Measurements from ENCODE around the gene IGSF23. TPM values are rescaled to one million over a fixed set of nuclear protein-coding genes. Genes with fewer than 3 reads are reported as not detected.

Gene IGSF23
- total and polyA plus RNA-seq, 5 donors from 2014 or later: not detected

DNA sequence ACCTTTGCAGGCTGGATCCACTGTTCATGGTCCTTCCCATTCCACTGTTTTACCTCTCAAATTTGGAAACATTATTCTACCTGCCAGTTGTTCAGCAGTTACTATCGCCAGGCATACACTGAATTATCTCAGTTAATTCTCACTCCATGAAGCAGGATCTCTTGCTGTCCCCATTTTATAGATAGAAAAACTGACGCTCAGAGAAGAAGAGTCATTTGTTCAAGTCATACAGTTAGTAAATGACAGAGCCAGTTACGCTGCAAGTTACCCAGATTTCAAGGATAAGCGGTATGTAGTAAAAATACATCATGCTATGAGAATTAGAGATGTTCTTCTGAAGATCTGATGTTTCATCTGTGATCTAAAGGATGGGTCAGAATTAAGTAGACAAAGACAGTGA, 40.2 kb upstream of the IGSF23 start:
- Histone ChIP-seq H3K9me3 (ENCODE audit: control insufficient read depth in 2 of 2, low read length in 2 of 2) (no peaks in the 10 kb centered on the region), H3K4me3 (ENCODE audit: low read depth, low read length) (no peak overlapping the region), H3K36me3 (ENCODE audit: control insufficient read depth, insufficient read depth, low read length) (no peaks in the 10 kb centered on the region), H3K27ac (ENCODE audit: insufficient read depth, low read length, poor library complexity, severe bottlenecking) (no peak overlapping the region), H3K4me1 (ENCODE audit: control insufficient read depth, insufficient read depth, low read length, poor library complexity, severe bottlenecking) (no peaks in the 10 kb centered on the region), H3K27me3 (ENCODE audit: control insufficient read depth, insufficient read depth, low read length) (no peaks in the 10 kb centered on the region)
- DNase-seq (no peak), ATAC-seq (ENCODE audit: low read depth in 2 of 2) (no peak)
- H3K9me3 Mint-ChIP-seq: peaks cover 0 to 6% (median 1%) of the 10 kb centered on the region in 7 donors
- H3K4me3 Mint-ChIP-seq: no peak overlapping the region
- H3K27me3 Mint-ChIP-seq: no peaks in the 10 kb centered on the region
- no peak overlapping the region for H3K27ac Mint-ChIP-seq
- no peaks in the 10 kb centered on the region for H3K4me1 Mint-ChIP-seq
- no peaks in the 10 kb centered on the region for H3K36me3 Mint-ChIP-seq

DNA sequence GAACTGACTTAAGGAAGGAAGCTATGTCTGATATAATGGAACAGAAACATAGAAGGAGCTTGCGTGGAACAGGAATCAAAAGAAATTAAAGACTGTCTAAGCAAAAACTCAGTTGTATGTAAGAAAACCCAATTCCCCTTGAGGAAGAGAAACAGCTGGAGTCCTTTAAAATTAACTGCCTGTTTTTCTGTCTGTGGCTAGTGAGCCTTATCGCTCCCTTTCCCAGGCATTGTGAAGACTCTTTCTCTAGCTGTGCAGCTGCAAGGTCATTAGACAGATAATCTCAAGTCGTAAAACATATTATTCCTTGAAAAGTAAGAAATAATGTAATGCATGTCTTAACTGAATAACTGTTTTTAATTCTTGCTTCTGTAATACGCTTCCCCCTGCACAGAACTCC, 39.7 kb upstream of the IGSF23 start:
- Mint-ChIP-seq H3K4me3 (no peak overlapping the region), H3K4me1 (no peaks in the 10 kb centered on the region), H3K27ac (no peak overlapping the region), H3K36me3 (no peaks in the 10 kb centered on the region), H3K9me3 (peaks cover 0 to 8% (median 1%) of the 10 kb centered on the region in 7 donors), H3K27me3 (no peaks in the 10 kb centered on the region)
- Histone ChIP-seq H3K36me3 (ENCODE audit: control insufficient read depth, insufficient read depth, low read length) (no peaks in the 10 kb centered on the region), H3K27ac (ENCODE audit: insufficient read depth, low read length, poor library complexity, severe bottlenecking) (no peak overlapping the region), H3K9me3 (ENCODE audit: control insufficient read depth in 2 of 2, low read length in 2 of 2) (no peaks in the 10 kb centered on the region), H3K27me3 (ENCODE audit: control insufficient read depth, insufficient read depth, low read length) (no peaks in the 10 kb centered on the region), H3K4me1 (ENCODE audit: control insufficient read depth, insufficient read depth, low read length, poor library complexity, severe bottlenecking) (no peaks in the 10 kb centered on the region), H3K4me3 (ENCODE audit: low read depth, low read length) (no peak overlapping the region)
- ATAC-seq (ENCODE audit: low read depth in 2 of 2): no peak
- no peak for DNase-seq

DNA sequence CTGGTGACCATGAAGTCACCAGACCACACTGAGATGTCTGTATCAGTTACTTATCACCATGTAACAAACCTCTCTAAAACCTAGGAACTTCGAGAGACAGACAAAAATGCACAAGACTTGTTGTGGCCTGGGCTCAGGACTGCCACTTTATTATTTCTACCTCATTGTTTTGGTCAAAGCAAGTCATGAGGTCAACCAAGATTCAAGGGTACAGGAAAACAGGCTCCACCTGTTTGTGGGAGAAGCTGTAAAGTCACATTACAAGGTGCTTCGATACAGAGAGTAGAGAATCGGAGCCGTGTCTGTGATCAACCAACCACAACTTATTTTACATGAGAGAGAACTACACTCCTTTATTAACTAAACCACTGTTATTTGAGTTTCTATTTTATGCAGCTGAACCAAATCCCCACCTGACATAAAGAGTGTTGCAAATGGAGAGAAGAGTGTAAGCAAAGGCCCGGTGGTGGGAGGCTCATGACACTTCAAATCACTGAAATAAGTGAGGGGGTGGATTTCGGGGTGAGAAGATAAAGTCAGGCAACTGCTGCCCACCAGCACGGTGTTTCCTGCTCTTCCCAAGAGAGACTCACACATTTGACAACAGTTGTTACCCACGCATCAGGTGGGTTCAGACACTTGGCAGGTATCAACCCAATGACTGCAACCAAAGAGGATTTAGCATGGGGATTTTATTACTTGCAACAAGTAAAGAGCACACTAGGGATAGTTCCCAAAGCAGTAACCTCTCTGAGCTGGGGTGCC, 39.0 kb upstream of the IGSF23 start:
- H3K4me1 Mint-ChIP-seq: no peaks in the 10 kb centered on the region
- no peak overlapping the region for H3K27ac Mint-ChIP-seq

DNA sequence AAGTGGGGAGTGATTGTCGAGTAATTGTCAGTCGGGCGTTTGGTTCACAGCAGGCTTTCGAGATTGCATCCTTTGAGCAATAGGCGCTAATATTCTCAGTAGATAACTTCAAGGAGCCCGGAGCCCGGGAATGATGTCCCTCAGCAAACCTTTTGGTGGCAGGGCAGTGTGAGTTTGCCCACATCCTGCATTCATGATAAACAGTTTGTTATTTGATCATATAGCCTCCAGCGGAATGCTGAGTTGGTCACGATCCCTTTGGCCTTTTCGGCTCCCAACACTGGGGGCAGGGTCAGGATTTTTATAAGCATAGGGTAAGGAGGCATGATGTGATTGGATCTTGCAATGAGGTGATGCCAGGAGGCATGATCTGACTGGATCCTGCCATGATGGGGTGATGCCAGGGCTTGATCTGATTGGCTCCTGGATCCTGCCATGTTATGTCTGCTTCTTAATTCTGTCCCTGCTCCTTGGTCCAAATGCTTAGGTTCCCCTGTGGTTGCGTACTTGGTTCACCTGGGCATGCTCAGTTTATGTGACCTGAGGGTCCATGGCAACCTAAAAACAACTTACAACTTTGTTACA, 38.2 kb upstream of the IGSF23 start:
- H3K27me3 ChIP-seq (ENCODE audit: control insufficient read depth, insufficient read depth, low read length): no peaks in the 10 kb centered on the region
- DNase-seq (no peak), ATAC-seq (ENCODE audit: low read depth in 2 of 2) (no peak)
- no peak overlapping the region for H3K27ac ChIP-seq (ENCODE audit: insufficient read depth, low read length, poor library complexity, severe bottlenecking)
- Mint-ChIP-seq H3K27me3 (no peaks in the 10 kb centered on the region), H3K4me1 (no peaks in the 10 kb centered on the region), H3K27ac (no peak overlapping the region), H3K4me3 (no peak overlapping the region), H3K36me3 (no peaks in the 10 kb centered on the region), H3K9me3 (peaks cover 0 to 8% (median 1%) of the 10 kb centered on the region in 7 donors)
- no peaks in the 10 kb centered on the region for H3K4me1 ChIP-seq (ENCODE audit: control insufficient read depth, insufficient read depth, low read length, poor library complexity, severe bottlenecking)
- no peaks in the 10 kb centered on the region for H3K36me3 ChIP-seq (ENCODE audit: control insufficient read depth, insufficient read depth, low read length)
- peaks cover 0 to 5% of the 10 kb centered on the region in 2 experiments for H3K9me3 ChIP-seq (ENCODE audit: control insufficient read depth in 2 of 2, low read length in 2 of 2)
- H3K4me3 ChIP-seq (ENCODE audit: low read depth, low read length): no peak overlapping the region

More for the DNA sequence above, 39.0 kb upstream of the IGSF23 start:
- H3K36me3 ChIP-seq (ENCODE audit: control insufficient read depth, insufficient read depth, low read length): no peaks in the 10 kb centered on the region
- ATAC-seq (ENCODE audit: low read depth in 2 of 2) (no peak), DNase-seq (no peak)
- H3K4me3 Mint-ChIP-seq: no peak overlapping the region
- no peak overlapping the region for H3K27ac ChIP-seq (ENCODE audit: insufficient read depth, low read length, poor library complexity, severe bottlenecking)
- no peaks in the 10 kb centered on the region for H3K36me3 Mint-ChIP-seq
- no peaks in the 10 kb centered on the region for H3K4me1 ChIP-seq (ENCODE audit: control insufficient read depth, insufficient read depth, low read length, poor library complexity, severe bottlenecking)
- H3K4me3 ChIP-seq (ENCODE audit: low read depth, low read length): no peak overlapping the region
- H3K27me3 ChIP-seq (ENCODE audit: control insufficient read depth, insufficient read depth, low read length): no peaks in the 10 kb centered on the region
- peaks cover 0 to 8% (median 1%) of the 10 kb centered on the region in 7 donors for H3K9me3 Mint-ChIP-seq
- H3K9me3 ChIP-seq (ENCODE audit: control insufficient read depth in 2 of 2, low read length in 2 of 2): no peaks in the 10 kb centered on the region
- H3K27me3 Mint-ChIP-seq: no peaks in the 10 kb centered on the region

DNA sequence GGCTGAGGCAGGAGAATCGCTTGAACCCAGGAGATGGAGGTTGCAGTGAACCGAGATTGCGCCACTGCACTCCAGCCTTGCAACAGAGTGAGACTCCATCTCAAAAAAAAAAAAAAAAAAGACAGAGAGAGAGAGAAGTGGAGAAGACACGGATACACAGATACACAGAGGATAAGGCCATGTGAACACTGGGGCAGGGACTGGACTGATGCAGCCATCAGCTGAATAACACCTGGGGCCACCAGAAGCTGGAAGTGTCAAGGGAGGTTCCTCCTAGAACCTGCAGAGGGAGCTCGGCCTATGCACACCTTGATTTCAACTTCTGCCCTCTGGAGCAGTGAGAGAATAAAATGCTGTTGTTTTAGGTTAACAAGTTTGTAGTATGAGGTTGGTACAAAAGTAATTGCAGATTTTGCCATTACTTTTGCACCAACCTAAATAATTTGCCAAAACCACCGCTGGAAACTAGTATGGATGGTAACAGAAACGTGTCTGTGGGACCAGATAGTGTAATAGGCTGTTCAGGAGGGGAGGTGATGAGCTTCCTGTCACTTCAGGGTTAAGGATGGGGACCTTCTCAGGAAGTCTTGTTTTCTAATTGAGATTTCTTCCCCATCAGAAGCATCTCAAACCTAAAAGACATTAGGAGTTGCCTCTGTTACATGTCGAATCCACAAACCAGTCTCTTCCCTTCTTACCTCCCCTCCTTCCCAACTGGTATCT, 36.4 kb upstream of the IGSF23 start:
- DNase-seq (no peak), ATAC-seq (ENCODE audit: low read depth in 2 of 2) (no peak)
- Mint-ChIP-seq H3K36me3 (no peaks in the 10 kb centered on the region), H3K27me3 (no peaks in the 10 kb centered on the region), H3K27ac (no peak overlapping the region), H3K9me3 (peaks cover 0 to 13% (median 1%) of the 10 kb centered on the region in 7 donors), H3K4me1 (no peaks in the 10 kb centered on the region), H3K4me3 (no peak overlapping the region)
- Histone ChIP-seq H3K27ac (ENCODE audit: insufficient read depth, low read length, poor library complexity, severe bottlenecking) (no peak overlapping the region), H3K4me1 (ENCODE audit: control insufficient read depth, insufficient read depth, low read length, poor library complexity, severe bottlenecking) (no peaks in the 10 kb centered on the region), H3K9me3 (ENCODE audit: control insufficient read depth in 2 of 2, low read length in 2 of 2) (peaks cover 0 to 5% of the 10 kb centered on the region in 2 experiments), H3K27me3 (ENCODE audit: control insufficient read depth, insufficient read depth, low read length) (no peaks in the 10 kb centered on the region), H3K4me3 (ENCODE audit: low read depth, low read length) (no peak overlapping the region), H3K36me3 (ENCODE audit: control insufficient read depth, insufficient read depth, low read length) (no peaks in the 10 kb centered on the region)

DNA sequence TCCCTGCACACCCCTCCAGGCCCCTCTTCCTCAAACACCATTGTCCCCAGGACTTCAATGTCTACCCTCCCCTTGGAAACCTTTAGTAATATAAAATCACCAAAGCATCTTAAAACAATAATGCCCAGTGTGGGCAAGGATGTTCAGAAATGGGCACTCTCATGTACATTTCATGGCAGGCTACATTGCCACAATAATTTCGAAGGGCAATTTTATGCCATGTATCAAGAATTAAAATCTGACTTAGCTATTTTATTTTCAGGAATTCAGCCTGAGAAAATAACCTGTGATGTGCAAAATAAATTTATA, 35.8 kb upstream of the IGSF23 start:
- Mint-ChIP-seq H3K4me1 (no peaks in the 10 kb centered on the region), H3K27me3 (no peaks in the 10 kb centered on the region), H3K4me3 (no peak overlapping the region), H3K9me3 (peaks cover 0 to 13% (median 1%) of the 10 kb centered on the region in 7 donors), H3K36me3 (no peaks in the 10 kb centered on the region), H3K27ac (no peak overlapping the region)
- ATAC-seq (ENCODE audit: low read depth in 2 of 2) (no peak), DNase-seq (no peak)
- Histone ChIP-seq H3K27ac (ENCODE audit: insufficient read depth, low read length, poor library complexity, severe bottlenecking) (no peak overlapping the region), H3K27me3 (ENCODE audit: control insufficient read depth, insufficient read depth, low read length) (no peaks in the 10 kb centered on the region), H3K4me1 (ENCODE audit: control insufficient read depth, insufficient read depth, low read length, poor library complexity, severe bottlenecking) (no peaks in the 10 kb centered on the region), H3K36me3 (ENCODE audit: control insufficient read depth, insufficient read depth, low read length) (no peaks in the 10 kb centered on the region), H3K4me3 (ENCODE audit: low read depth, low read length) (no peak overlapping the region), H3K9me3 (ENCODE audit: control insufficient read depth in 2 of 2, low read length in 2 of 2) (peaks cover 0 to 5% of the 10 kb centered on the region in 2 experiments)

DNA sequence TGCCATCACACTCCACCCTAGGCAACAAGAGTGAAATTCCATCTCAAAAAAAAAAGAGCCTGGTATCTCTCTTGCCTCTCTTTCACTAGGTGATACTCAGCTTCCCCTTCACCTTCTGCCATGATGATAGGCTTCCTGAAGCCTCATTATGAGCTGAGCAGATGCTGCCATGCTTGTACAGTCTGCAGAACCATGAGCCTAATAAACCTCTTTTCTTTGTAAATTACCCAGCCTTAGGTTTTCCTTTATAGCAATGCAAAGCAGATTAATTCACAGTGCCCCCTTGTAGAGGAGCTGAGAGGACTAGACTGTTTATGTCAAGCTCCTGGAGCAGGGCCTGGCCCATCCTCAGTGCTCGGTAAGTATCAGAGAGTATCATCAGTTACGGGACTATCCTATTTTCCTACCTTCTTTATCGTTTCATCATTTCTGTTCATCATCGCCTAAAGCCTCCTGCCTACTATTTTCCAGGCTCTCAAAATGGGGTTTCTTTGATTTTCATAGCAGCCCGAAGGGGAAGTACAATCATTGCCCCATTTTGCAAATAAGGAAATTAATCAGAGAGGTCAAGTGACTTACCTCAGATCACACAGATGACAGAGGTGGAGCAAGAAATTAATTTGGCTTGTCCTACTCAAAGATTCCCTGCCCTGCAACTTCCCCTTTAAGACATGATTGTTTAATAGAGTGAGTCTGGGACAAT, 33.5 kb upstream of the IGSF23 start:
- Mint-ChIP-seq H3K4me1 (no peaks in the 10 kb centered on the region), H3K27ac (no peak overlapping the region), H3K4me3 (no peak overlapping the region), H3K36me3 (no peaks in the 10 kb centered on the region), H3K27me3 (no peaks in the 10 kb centered on the region), H3K9me3 (peaks cover 0 to 13% (median 0%) of the 10 kb centered on the region in 7 donors)
- H3K9me3 ChIP-seq (ENCODE audit: control insufficient read depth in 2 of 2, low read length in 2 of 2): peaks cover 0 to 5% of the 10 kb centered on the region in 2 experiments
- ATAC-seq (ENCODE audit: low read depth in 2 of 2) (no peak), DNase-seq (no peak)
- no peaks in the 10 kb centered on the region for H3K27me3 ChIP-seq (ENCODE audit: control insufficient read depth, insufficient read depth, low read length)
- no peaks in the 10 kb centered on the region for H3K36me3 ChIP-seq (ENCODE audit: control insufficient read depth, insufficient read depth, low read length)
- H3K27ac ChIP-seq (ENCODE audit: insufficient read depth, low read length, poor library complexity, severe bottlenecking): no peak overlapping the region
- H3K4me1 ChIP-seq (ENCODE audit: control insufficient read depth, insufficient read depth, low read length, poor library complexity, severe bottlenecking): no peaks in the 10 kb centered on the region
- no peak overlapping the region for H3K4me3 ChIP-seq (ENCODE audit: low read depth, low read length)
